A172 (cell line): Measurements from ENCODE around the gene PIP5K1A. TPM values are rescaled to one million over a fixed set of nuclear protein-coding genes. Genes with fewer than 3 reads are reported as not detected.

Experiments
- DNase-seq: peaks from one replicate; pipeline ENCODE4 v3.0.0-alpha.2; 2015; ENCODE audit warnings: low spot score
- total RNA-seq: library from RNA; depleted of rRNA; stranded (reverse); fragments of >200 nt; shearing (Covaris generic); gene quantifications from 2 replicates; pipeline ENCODE4 v1.2.3, GENCODE V29; 2014; rRNA removed

PIP5K1A gene
- total RNA-seq, 1 experiment from 2014 or later, result 87.5 TPM

GRCh38 chr1:151289080-151289935 lies 91.0 kb downstream of the PIP5K1A start:
- no peak for DNase-seq

- no peak for DNase-seq
These were observed 91.8 kb downstream of the PIP5K1A start for GRCh38 chr1:151289991-151290708.

DNA sequence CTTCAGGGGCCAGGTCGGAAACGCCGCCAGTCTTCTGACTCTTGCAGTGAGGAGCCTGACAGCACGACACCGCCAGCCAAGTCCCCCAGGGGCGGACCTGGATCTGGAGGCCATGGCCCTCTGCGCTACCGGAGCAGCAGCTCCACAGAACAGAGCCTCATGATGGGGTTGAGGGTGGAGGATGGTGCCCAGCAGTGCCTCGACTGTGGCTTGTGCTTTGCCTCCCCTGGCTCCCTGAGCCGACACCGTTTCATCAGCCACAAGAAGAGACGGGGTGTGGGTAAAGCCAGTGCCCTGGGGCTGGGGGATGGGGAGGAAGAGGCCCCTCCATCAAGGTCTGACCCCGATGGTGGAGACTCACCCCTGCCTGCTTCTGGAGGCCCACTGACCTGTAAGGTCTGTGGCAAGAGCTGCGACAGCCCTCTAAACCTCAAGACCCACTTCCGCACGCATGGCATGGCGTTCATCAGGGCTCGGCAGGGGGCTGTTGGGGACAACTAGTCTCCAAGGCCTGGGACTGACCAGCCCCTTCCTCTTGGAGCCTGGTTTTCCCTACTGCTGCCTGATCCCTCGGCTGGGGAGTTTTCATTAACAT lies 92.5 kb downstream of the PIP5K1A start:
- DNase-seq, result no peak

DNA sequence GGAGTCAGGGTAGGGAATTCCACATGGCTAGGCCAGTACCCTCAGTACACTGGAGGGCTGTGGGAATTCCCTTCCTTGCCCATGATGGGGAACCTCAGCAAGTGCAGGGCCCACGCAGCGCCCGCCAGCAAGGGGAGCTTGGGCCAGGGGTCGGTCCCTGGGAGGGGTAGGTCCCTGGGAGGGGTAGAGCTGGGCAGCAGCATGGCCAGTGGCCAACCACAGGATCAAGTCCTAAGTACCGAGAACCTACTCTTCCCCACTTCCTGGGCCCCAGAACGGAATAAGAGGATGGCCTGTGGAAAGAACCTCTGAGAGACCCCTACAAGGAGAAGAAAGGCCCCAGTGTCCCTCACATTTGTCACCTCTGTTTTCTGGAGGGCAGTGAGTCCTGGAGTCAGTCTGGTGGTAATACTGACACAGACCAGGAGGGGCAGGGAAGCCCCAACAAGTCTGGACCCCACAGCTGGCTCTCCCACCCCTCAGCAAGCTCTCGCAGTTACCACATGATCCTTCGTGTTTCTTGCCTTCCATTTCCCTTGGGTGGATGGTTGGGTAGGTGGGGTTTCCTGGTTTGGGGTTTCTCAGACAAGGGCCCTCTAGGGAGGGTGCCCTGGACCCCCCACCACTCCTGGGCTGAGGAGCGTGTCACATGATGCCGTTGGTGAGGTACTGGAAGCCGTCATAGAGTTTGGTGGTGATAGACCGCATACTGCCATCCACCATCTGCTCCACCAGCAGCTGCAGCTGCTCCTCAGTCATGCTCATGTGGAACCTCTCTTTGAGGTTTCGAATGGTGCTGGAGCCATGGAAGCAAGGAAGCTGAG lies 94.1 kb downstream of the PIP5K1A start:
- DNase-seq, result no peak

- no peak for DNase-seq
These were observed 94.7 kb downstream of the PIP5K1A start for GRCh38 chr1:151293093-151293492.

GRCh38 chr1:151294742-151295462 lies 96.5 kb downstream of the PIP5K1A start:
- DNase-seq, result no peak

Other genes starting within 250 kb of the PIP5K1A start
- 376 and 393 TPM in 2 replicates for gene CERS2, start 223.7 kb upstream of the PIP5K1A start, total RNA-seq
- 18.2 and 20.6 TPM in 2 replicates for gene ANXA9, start 216.3 kb upstream of the PIP5K1A start, total RNA-seq
- gene MINDY1, start 191.7 kb upstream of the PIP5K1A start, total RNA-seq, result 9.3 and 10.6 TPM in 2 replicates
- gene PRUNE1, start 190.1 kb upstream of the PIP5K1A start, total RNA-seq, result 18.8 and 19.0 TPM in 2 replicates
- gene BNIPL, start 162.0 kb upstream of the PIP5K1A start, total RNA-seq, result 0.38 and 0.86 TPM in 2 replicates
- 3.7 and 6.9 TPM in 2 replicates for gene C1orf56, start 150.8 kb upstream of the PIP5K1A start, total RNA-seq
- 149 and 150 TPM in 2 replicates for gene CDC42SE1, start 138.9 kb upstream of the PIP5K1A start, total RNA-seq
- gene MLLT11, start 138.2 kb upstream of the PIP5K1A start, total RNA-seq, result 99.2 and 101 TPM in 2 replicates
- 2.9 and 4.7 TPM in 2 replicates for gene GABPB2, start 127.8 kb upstream of the PIP5K1A start, total RNA-seq
- gene SEMA6C, start 51.9 kb upstream of the PIP5K1A start, total RNA-seq, result 2.5 and 4.4 TPM in 2 replicates
- gene TNFAIP8L2, start 41.9 kb upstream of the PIP5K1A start, total RNA-seq, result not detected in 2 replicates
- 19.6 and 21.6 TPM in 2 replicates for gene LYSMD1, start 32.6 kb upstream of the PIP5K1A start, total RNA-seq
- gene SCNM1, start 32.4 kb upstream of the PIP5K1A start, total RNA-seq, result 105 and 107 TPM in 2 replicates
- 0.17 and 0.57 TPM in 2 replicates for gene TMOD4, start 22.6 kb upstream of the PIP5K1A start, total RNA-seq
- gene VPS72, start 8.4 kb upstream of the PIP5K1A start, total RNA-seq, result 163 and 207 TPM in 2 replicates
- 568 and 570 TPM in 2 replicates for gene PSMD4, start 56.2 kb downstream of the PIP5K1A start, total RNA-seq
- 34.7 and 36.2 TPM in 2 replicates for gene ZNF687, start 83.7 kb downstream of the PIP5K1A start, total RNA-seq
- gene PI4KB, start 128.9 kb downstream of the PIP5K1A start, total RNA-seq, result 86.6 and 99.4 TPM in 2 replicates
- gene RFX5, start 148.7 kb downstream of the PIP5K1A start, total RNA-seq, result 73.0 and 104 TPM in 2 replicates
- 0.22 and 0.41 TPM in 2 replicates for gene SELENBP1, start 174.2 kb downstream of the PIP5K1A start, total RNA-seq
- gene PSMB4, start 201.0 kb downstream of the PIP5K1A start, total RNA-seq, result 1,122 and 1,186 TPM in 2 replicates